SK-N-SH (cell line): ENCODE results near the gene P2RX2. TPM values are rescaled to one million over a fixed set of nuclear protein-coding genes. Genes with fewer than 3 reads are reported as not detected.

Experiments
- CTCF ChIA-PET: fragments of 300-600, 350-600 bp; formaldehyde crosslinking; extraction: SDS; loops from one replicate; lab custom pipeline; 2021; lab: Yijun Ruan, JAX
- POLR2A ChIA-PET: fragments of 350-600 bp; sonication (Branson Sonifier 250); formaldehyde crosslinking; extraction: SDS; loops from one replicate; lab custom pipeline; 2020; ENCODE audit warnings: antibody characterized with exemption, inconsistent platforms; lab: Yijun Ruan, JAX
- DNase-seq: peaks from one replicate; pipeline ENCODE4 v3.0.0; 2012
- H2AFZ ChIP-seq: fragments of 200-600 bp; sonication (generic); 2 replicates; pipeline ENCODE4 v1.8.1; 2016; ENCODE audit warnings: antibody characterized with exemption, mild to moderate bottlenecking, low read depth
- H3F3A ChIP-seq: fragments of 200-600 bp; sonication (generic); replicated peaks from 2 replicates; pipeline ENCODE3; 2016; ENCODE audit warnings: antibody characterized with exemption, mild to moderate bottlenecking; ENCODE audit not compliant: insufficient read depth
- H3K27ac ChIP-seq, 2 experiments: fragments of 200-500 bp in 1 of 2; fragments of 200-600 bp in 1 of 2; sonication (Bioruptor generic) in 1 of 2; sonication (generic), shearing (Covaris generic) in 1 of 2; 2 replicates each; pipeline versions ENCODE4 v1.5.1 to v1.6.1; 2014 to 2016; ENCODE audit warnings: low read depth in 2 of 2, inconsistent platforms in 1 of 2, low read length in 1 of 2, mild to moderate bottlenecking in 1 of 2, mixed read lengths in 1 of 2
- H3K27me3 ChIP-seq: fragments of 200-600 bp; sonication (generic), shearing (Covaris generic); 2 replicates; pipeline ENCODE4 v1.6.1; 2016; ENCODE audit warnings: mixed run types; ENCODE audit not compliant: insufficient read depth
- H3K36me3 ChIP-seq, 2 experiments: fragments of 200-500 bp in 1 of 2; fragments of 200-600 bp in 1 of 2; sonication (Bioruptor generic) in 1 of 2; sonication (generic) in 1 of 2; replicated peaks in 1 of 2; 2 replicates each; pipeline versions ENCODE3 to v1.5.1; 2014 to 2016; ENCODE audit warnings: low read length in 1 of 2, mild to moderate bottlenecking in 1 of 2; ENCODE audit not compliant: insufficient read depth in 2 of 2, control insufficient read depth in 1 of 2
- H3K4me1 ChIP-seq, 2 experiments: fragments of 200-500 bp in 1 of 2; fragments of 200-600 bp in 1 of 2; sonication (Bioruptor generic) in 1 of 2; sonication (generic), shearing (Covaris generic) in 1 of 2; 2 replicates each; pipeline versions ENCODE4 v1.5.1 to v1.6.1; 2014 to 2016; ENCODE audit warnings: low read depth in 1 of 2, low read length in 1 of 2, mixed run types in 1 of 2; ENCODE audit not compliant: insufficient read depth in 2 of 2, control insufficient read depth in 1 of 2
- H3K4me2 ChIP-seq: fragments of 200-600 bp; sonication (generic), shearing (Covaris generic); 2 replicates; pipeline ENCODE4 v1.6.1; 2017; ENCODE audit warnings: mixed run types
- H3K4me3 ChIP-seq, 2 experiments: fragments of 200-500 bp in 1 of 2; fragments of 200-600 bp in 1 of 2; sonication (Bioruptor generic) in 1 of 2; sonication (generic), shearing (Covaris generic) in 1 of 2; 2 replicates each; pipeline versions ENCODE4 v1.5.1 to v1.8.1; 2014 to 2016; ENCODE audit warnings: low read depth in 2 of 2, inconsistent platforms in 1 of 2, low read length in 1 of 2, mild to moderate bottlenecking in 1 of 2, mixed read lengths in 1 of 2, moderate library complexity in 1 of 2
- H3K79me2 ChIP-seq: fragments of 200-600 bp; sonication (generic); 2 replicates; pipeline ENCODE4 v1.8.1; 2017; ENCODE audit warnings: mild to moderate bottlenecking; ENCODE audit not compliant: insufficient read depth
- H3K9ac ChIP-seq: fragments of 200-600 bp; sonication (generic); 2 replicates; pipeline ENCODE4 v1.6.1; 2017; ENCODE audit warnings: mixed run types
- H3K9me2 ChIP-seq: fragments of 200-600 bp; sonication (generic); 2 replicates; pipeline ENCODE4 v1.6.1; 2017; ENCODE audit warnings: mixed run types
- H3K9me3 ChIP-seq: fragments of 200-600 bp; sonication (generic); 2 replicates; pipeline ENCODE4 v1.6.1; 2017; ENCODE audit warnings: mixed run types, mild to moderate bottlenecking, moderate library complexity
- H4K20me1 ChIP-seq: fragments of 200-600 bp; sonication (generic); 2 replicates; pipeline ENCODE4 v1.6.1; 2017; ENCODE audit warnings: mild to moderate bottlenecking, mixed run types; ENCODE audit not compliant: insufficient read depth
- CHD2 ChIP-seq: fragments of 150-350 bp; IDR thresholded peaks from 2 replicates; pipeline ENCODE4 v1.6.1; 2018; ENCODE audit warnings: low read length; ENCODE audit not compliant: partially characterized antibody
- EP300 ChIP-seq, 2 experiments: IDR thresholded peaks; 2 replicates each; pipeline versions ENCODE4 v1.4.0 to v1.6.1; 2012; ENCODE audit warnings: borderline replicate concordance in 1 of 2, low read depth in 1 of 2, low read length in 1 of 2
- EZH2phosphoT487 ChIP-seq: fragments of 200-600 bp; sonication (generic); IDR thresholded peaks from 2 replicates; pipeline ENCODE4 v1.6.1; 2017; ENCODE audit warnings: low read depth, mixed run types, mild to moderate bottlenecking, antibody characterized with exemption, moderate library complexity, borderline replicate concordance
- JUND ChIP-seq: IDR thresholded peaks from 2 replicates; pipeline ENCODE4 v1.4.0; 2012
- MXI1 ChIP-seq: IDR thresholded peaks from 2 replicates; pipeline ENCODE4 v1.6.1; 2012; ENCODE audit warnings: mild to moderate bottlenecking, low read depth, low read length, improper control_type of control experiment
- POLR2AphosphoS5 ChIP-seq: IDR thresholded peaks from 2 replicates; pipeline ENCODE4 v1.6.1; 2012; ENCODE audit warnings: low read depth, low read length
- RCOR1 ChIP-seq: fragments of 150-350 bp; IDR thresholded peaks from 2 replicates; pipeline ENCODE4 v1.6.1; 2017; ENCODE audit warnings: antibody characterized with exemption, low read length
- RFX5 ChIP-seq: IDR thresholded peaks from 2 replicates; pipeline ENCODE4 v1.6.1; 2012; ENCODE audit warnings: mild to moderate bottlenecking, improper control_type of control experiment, low read length
- SMC3 ChIP-seq: IDR thresholded peaks from 2 replicates; pipeline ENCODE4 v1.6.1; 2012; ENCODE audit warnings: low read depth, low read length, improper control_type of control experiment
- TAF1 ChIP-seq: IDR thresholded peaks from 2 replicates; pipeline ENCODE4 v1.6.1; 2012; ENCODE audit warnings: low read depth, mild to moderate bottlenecking, low read length, moderate library complexity, borderline replicate concordance
- TCF12 ChIP-seq: IDR thresholded peaks from 2 replicates; pipeline ENCODE4 v1.4.0; 2012
- USF2 ChIP-seq: fragments of 150-350 bp; IDR thresholded peaks from 2 replicates; pipeline ENCODE4 v1.6.1; 2017; ENCODE audit warnings: antibody characterized with exemption, low read length, low read depth, borderline replicate concordance
- ZBTB33 ChIP-seq: IDR thresholded peaks from 2 replicates; pipeline ENCODE4 v1.4.0; 2012; ENCODE audit warnings: low read depth, borderline replicate concordance
- WGBS: methylation state at CpG from one replicate; pipeline ENCODE4 v1.1.6; 2017; ENCODE audit warnings: low lambda C conversion rate; 5-methylcytosine and 5-hydroxymethylcytosine counted together
- polyA plus RNA-seq, 3 experiments: library from polyadenylated mRNA; depleted of rRNA; stranded (reverse); fragments of >200 nt; gene quantifications; 2 replicates each; pipeline ENCODE4 v1.2.3, GENCODE V29; 2012
- TF ChIP-seq, protein P1 (sequence below): IDR thresholded peaks from 2 replicates; pipeline ENCODE4 v1.4.0; 2012; ENCODE audit warnings: low read depth
- TF ChIP-seq, protein P2 (sequence below): IDR thresholded peaks from 2 replicates; pipeline ENCODE4 v1.4.0; 2012; ENCODE audit warnings: low read depth, borderline replicate concordance

The P2RX2 gene
- polyA plus RNA-seq, 1 of the 3 experiments (the other 2 are of a cell fraction), result 0.03 TPM

DNA sequence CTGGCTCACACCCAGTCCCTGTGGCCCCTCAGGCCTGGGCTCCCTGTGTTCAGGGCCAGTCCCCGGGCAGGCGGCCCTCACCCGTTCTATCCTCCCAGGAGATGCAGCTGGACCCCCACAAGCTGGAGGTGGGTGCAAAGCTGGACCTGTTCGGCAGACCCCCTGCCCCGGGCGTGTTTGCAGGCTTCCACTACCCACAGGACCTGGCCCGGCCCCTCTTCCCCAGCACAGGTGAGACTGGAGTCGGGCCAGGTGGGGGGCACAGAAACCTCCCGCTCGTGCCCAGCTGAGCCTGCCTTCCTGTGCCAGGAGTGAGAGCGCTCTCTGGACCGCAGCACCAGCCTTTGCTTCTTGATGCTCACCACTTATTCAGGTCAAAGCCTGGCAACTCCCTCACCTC is 41.9 kb upstream of the P2RX2 start:
- DNase-seq, result no peak
- Histone ChIP-seq H3K79me2 (no peaks in the 10 kb centered on the region), H3K9me2 (no peaks in the 10 kb centered on the region), H4K20me1 (no peaks in the 10 kb centered on the region), H3K9me3 (no peaks in the 10 kb centered on the region), H3K9ac (no peak overlapping the region), H3K4me1 (no peaks in the 10 kb centered on the region), H3K4me3 (no peak overlapping the region), H3F3A (peaks cover 5% of the 10 kb centered on the region), H3K4me2 (no peak overlapping the region), H3K27ac (no peak overlapping the region), H3K27me3 (no peaks in the 10 kb centered on the region), H2AFZ (no peak overlapping the region), H3K36me3 (peaks cover 0 to 57% of the 10 kb centered on the region in 2 experiments)
- ChIA-PET CTCF (interaction anchor here (0.6 to 1.5 kb wide), 5 partner anchors 10 to 162 kb away, joined by 3 to 8 read pairs (median 3); no protein-coding TSS in a partner anchor), POLR2A (no interaction called here)
- TF ChIP-seq POLR2AphosphoS5 (no peak), RFX5 (no peak), TAF1 (no peak), JUND (no peak), SMC3 (no peak), TCF12 (no peak), RCOR1 (no peak), MXI1 (no peak), EZH2phosphoT487 (no peak), USF2 (no peak), EP300 (IDR thresholded peaks at IDR 0.05; ENCODE audit: borderline replicate concordance in 1 of 2, low read depth in 1 of 2, low read length in 1 of 2) (no peak)
- WGBS, result 100% methylated on average over 4 of the region's 12 CpGs

- H3K9ac ChIP-seq, result no peak overlapping the region
- no peak overlapping the region; a peak in 1 of 4 replicates for H3K27ac ChIP-seq
- H3K9me2 ChIP-seq, result no peaks in the 10 kb centered on the region
- H3K4me2 ChIP-seq, result no peak overlapping the region
- POLR2A ChIA-PET, result no interaction called here
- TF ChIP-seq POLR2AphosphoS5, result no peak
- no peak for TF ChIP-seq RCOR1
- TF ChIP-seq, protein P1, sequence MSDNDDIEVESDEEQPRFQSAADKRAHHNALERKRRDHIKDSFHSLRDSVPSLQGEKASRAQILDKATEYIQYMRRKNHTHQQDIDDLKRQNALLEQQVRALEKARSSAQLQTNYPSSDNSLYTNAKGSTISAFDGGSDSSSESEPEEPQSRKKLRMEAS, result no peak
- no peak for TF ChIP-seq CHD2
- no peak for TF ChIP-seq EZH2phosphoT487
- TF ChIP-seq, protein P2, sequence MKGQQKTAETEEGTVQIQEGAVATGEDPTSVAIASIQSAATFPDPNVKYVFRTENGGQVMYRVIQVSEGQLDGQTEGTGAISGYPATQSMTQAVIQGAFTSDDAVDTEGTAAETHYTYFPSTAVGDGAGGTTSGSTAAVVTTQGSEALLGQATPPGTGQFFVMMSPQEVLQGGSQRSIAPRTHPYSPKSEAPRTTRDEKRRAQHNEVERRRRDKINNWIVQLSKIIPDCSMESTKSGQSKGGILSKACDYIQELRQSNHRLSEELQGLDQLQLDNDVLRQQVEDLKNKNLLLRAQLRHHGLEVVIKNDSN, result no peak
- no peak for TF ChIP-seq ZBTB33
- H2AFZ ChIP-seq, result no peak overlapping the region
- CTCF ChIA-PET, result interaction anchor here (0.6 to 1.5 kb wide), 5 partner anchors 15 to 163 kb away, joined by 3 to 8 read pairs (median 4); no protein-coding TSS in a partner anchor
- H3F3A ChIP-seq, result peaks cover 5% of the 10 kb centered on the region
- DNase-seq, result no peak
- no peaks in the 10 kb centered on the region for H3K9me3 ChIP-seq
- 80% methylated on average over 5 of the region's 22 CpGs for WGBS
- H4K20me1 ChIP-seq, result no peaks in the 10 kb centered on the region
- no peaks in the 10 kb centered on the region for H3K27me3 ChIP-seq
- H3K36me3 ChIP-seq, result peaks cover 0 to 52% of the 10 kb centered on the region in 2 experiments
- no peak overlapping the region for H3K4me3 ChIP-seq
- no peaks in the 10 kb centered on the region for H3K4me1 ChIP-seq
- no peaks in the 10 kb centered on the region for H3K79me2 ChIP-seq
Measured at GRCh38 chr12:132577191-132577920, 41.2 kb upstream of the P2RX2 start.
